Peyer's patch (tissue), 4 donors: Measurements from ENCODE around the gene NFIX. TPM values are rescaled to one million over a fixed set of nuclear protein-coding genes. Genes with fewer than 3 reads are reported as not detected.
A peak's percentile ranks its signal among the peaks of the same experiment; 100 is the strongest.

Experiments
- DNase-seq, 3 donors: peaks; one replicate each; pipeline ENCODE4 v3.0.0-alpha.2; 2017 to 2019
- H3K27ac ChIP-seq, 4 donors: fragments of 200-600 bp; sonication (generic); one replicate each; pipeline ENCODE4 v1.5.1; 2016 to 2019
- H3K27me3 ChIP-seq, 2 donors: fragments of 200-600 bp; sonication (generic); one replicate each; pipeline ENCODE4 v1.5.1; 2019
- H3K36me3 ChIP-seq, 3 donors: fragments of 200-600 bp; sonication (generic); one replicate each; pipeline ENCODE4 v1.5.1; 2016 to 2019
- H3K4me1 ChIP-seq, 4 donors: fragments of 200-600 bp; sonication (generic); one replicate each; pipeline ENCODE4 v1.5.1; 2016 to 2019
- H3K4me3 ChIP-seq, 4 donors: fragments of 200-600 bp; sonication (generic); 1 replicate in 3 of 4; 2 replicates in 1 of 4; pipeline ENCODE4 v1.5.1; 2016 to 2019; ENCODE audit warnings: mild to moderate bottlenecking in 1 of 4
- H3K9me3 ChIP-seq, 4 donors: fragments of 200-600 bp; sonication (generic); one replicate each; pipeline ENCODE4 v1.5.1; 2016 to 2019; ENCODE audit warnings: mild to moderate bottlenecking in 1 of 4
- POLR2A ChIP-seq, 2 donors: fragments of 450-650 bp; IDR thresholded peaks; one replicate each; pipeline ENCODE4 v1.5.1; 2017; ENCODE audit warnings: antibody characterized with exemption in 2 of 2, mild to moderate bottlenecking in 2 of 2, moderate library complexity in 2 of 2
- total RNA-seq, 4 donors: library from RNA; depleted of rRNA; stranded (reverse); fragments of >200 nt; gene quantifications; one replicate each; pipeline ENCODE4 v1.1.0, GENCODE V29; 2016
- TF ChIP-seq, protein P1 (sequence below), 6 experiments: fragments of 450-650 bp in 4 of 6; fragments of 200-600 bp in 2 of 6; sonication (generic) in 1 of 6; IDR thresholded peaks; one replicate each; pipeline ENCODE4 v1.5.1; 2017 to 2019; ENCODE audit warnings: antibody characterized with exemption in 6 of 6, mild to moderate bottlenecking in 3 of 6, moderate library complexity in 1 of 6

NFIX gene
- total RNA-seq, 4 donors from 2014 or later = 13.5 to 56.9 (median 40.0) TPM

- peak overlapping the region; percentile 74 to 92 (median 90) for H3K27ac ChIP-seq
- no peaks in the 10 kb centered on the region for H3K9me3 ChIP-seq
- peaks cover 0 to 8% (median 0%) of the 10 kb centered on the region in 3 donors for H3K36me3 ChIP-seq
- H3K4me3 ChIP-seq = peak overlapping the region; percentile 30 to 70 (median 59)
- peaks cover 3 to 62% (median 34%) of the 10 kb centered on the region in 4 donors for H3K4me1 ChIP-seq
- DNase-seq = peak in 2 of 3 donors; percentile 67 to 70
- H3K27me3 ChIP-seq = no peaks in the 10 kb centered on the region
- no peak for TF ChIP-seq POLR2A (IDR thresholded peaks at IDR 0.05)
- TF ChIP-seq, protein P1, sequence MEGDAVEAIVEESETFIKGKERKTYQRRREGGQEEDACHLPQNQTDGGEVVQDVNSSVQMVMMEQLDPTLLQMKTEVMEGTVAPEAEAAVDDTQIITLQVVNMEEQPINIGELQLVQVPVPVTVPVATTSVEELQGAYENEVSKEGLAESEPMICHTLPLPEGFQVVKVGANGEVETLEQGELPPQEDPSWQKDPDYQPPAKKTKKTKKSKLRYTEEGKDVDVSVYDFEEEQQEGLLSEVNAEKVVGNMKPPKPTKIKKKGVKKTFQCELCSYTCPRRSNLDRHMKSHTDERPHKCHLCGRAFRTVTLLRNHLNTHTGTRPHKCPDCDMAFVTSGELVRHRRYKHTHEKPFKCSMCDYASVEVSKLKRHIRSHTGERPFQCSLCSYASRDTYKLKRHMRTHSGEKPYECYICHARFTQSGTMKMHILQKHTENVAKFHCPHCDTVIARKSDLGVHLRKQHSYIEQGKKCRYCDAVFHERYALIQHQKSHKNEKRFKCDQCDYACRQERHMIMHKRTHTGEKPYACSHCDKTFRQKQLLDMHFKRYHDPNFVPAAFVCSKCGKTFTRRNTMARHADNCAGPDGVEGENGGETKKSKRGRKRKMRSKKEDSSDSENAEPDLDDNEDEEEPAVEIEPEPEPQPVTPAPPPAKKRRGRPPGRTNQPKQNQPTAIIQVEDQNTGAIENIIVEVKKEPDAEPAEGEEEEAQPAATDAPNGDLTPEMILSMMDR (IDR thresholded peaks at IDR 0.05) = no peak
These were observed 102.4 kb downstream of the NFIX start for GRCh38 chr19:13097463-13098258.

GRCh38 chr19:13098277-13099072, 103.2 kb downstream of the NFIX start:
- TF ChIP-seq, protein P1 (IDR thresholded peaks at IDR 0.05) = no peak
- TF ChIP-seq POLR2A (IDR thresholded peaks at IDR 0.05) = no peak
- no peaks in the 10 kb centered on the region for H3K9me3 ChIP-seq
- H3K27me3 ChIP-seq = no peaks in the 10 kb centered on the region
- peaks cover 0 to 8% (median 0%) of the 10 kb centered on the region in 3 donors for H3K36me3 ChIP-seq
- peak; percentile 50 to 75 (median 70) for DNase-seq
- H3K4me3 ChIP-seq = peak overlapping the region; percentile 30 to 70 (median 59)
- peaks cover 3 to 70% (median 41%) of the 10 kb centered on the region in 4 donors for H3K4me1 ChIP-seq
- peak overlapping the region; percentile 81 to 92 (median 90) for H3K27ac ChIP-seq

DNA sequence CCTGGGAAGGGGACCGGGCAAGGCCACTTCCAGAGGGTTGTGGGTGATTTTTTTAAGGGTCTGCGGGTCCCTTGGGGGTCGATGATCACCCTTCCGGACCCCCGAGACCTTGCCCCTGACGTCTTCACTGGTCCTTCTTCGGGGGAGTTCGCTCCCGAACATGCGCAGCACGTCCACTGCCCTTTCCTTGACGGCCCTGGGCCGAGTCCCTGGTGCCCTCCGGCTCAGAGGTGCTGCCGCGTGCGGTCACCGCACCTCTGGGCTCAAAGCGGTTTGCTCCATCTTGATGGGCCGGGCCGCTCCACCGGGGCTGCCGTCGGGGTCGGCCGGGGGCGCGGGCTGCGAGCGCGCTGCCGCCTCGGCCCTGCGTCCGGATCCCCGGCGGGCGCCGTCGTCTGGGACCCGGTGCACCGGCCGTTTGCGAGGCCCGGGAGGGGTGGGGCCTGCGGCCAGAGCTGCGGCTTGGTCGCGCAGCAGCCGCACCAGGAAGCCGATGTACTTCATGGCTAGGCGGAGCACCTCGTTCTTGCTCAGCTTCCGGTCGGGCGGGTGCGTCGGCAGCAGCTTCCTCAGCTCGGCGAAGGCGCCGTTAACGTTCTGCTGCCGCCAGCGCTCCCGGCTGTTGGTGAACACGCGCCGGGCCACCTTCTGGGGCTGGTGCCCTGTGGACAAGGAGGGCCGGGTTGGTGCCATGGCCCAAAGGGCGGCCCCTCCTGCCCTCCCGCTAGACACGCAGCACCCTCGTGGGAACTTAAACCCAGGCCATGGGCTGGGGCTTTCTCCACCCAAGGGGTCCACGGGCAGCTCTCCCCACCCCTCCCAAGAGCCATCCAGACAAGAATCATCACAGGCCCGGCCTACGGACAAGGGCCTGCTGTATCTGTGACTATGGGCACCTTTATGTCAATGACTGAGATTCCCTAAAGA, 104.1 kb downstream of the NFIX start:
- peak; percentile 84 to 94 (median 86) for DNase-seq
- Histone ChIP-seq H3K36me3 (peaks cover 0 to 8% (median 0%) of the 10 kb centered on the region in 3 donors), H3K9me3 (no peaks in the 10 kb centered on the region), H3K4me1 (peaks cover 3 to 69% (median 40%) of the 10 kb centered on the region in 4 donors), H3K27ac (peak overlapping the region; percentile 81 to 92 (median 90)), H3K27me3 (no peaks in the 10 kb centered on the region), H3K4me3 (peak overlapping the region; percentile 30 to 70 (median 59))
- TF ChIP-seq, protein P1 (IDR thresholded peaks at IDR 0.05) = no peak
- TF ChIP-seq POLR2A (IDR thresholded peaks at IDR 0.05) = peak; percentile 32 to 49

DNA sequence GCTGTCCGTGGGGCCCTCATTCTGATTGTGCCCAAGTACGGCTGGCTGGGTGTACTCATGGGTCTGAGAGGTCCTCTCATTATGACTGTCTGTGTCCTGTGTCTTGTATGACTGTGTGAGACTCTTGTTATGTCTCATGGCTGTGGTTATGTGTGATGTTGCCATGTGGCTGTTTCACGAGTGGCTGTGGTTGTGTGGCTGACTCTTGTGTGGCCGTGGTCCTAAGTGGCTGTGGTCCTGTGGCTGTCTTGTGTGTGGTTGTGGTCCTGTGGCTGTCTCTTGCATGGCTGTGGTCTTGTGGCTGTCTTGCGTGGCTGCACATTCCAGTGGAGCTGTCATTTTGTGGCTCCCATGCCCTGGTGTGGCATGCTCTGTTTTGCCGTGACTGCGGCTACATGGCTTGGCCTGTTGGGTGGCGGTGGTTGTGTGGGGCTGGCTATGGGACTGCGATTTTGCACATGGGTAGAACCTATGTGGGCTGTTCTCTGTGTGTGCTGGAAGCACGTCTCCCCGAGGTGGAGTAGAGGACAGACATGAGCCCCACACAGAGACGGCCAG, 104.8 kb downstream of the NFIX start:
- H3K27ac ChIP-seq = peak overlapping the region; percentile 81 to 92 (median 90)
- DNase-seq = peak in 2 of 3 donors; percentile 58 to 69
- H3K9me3 ChIP-seq = no peaks in the 10 kb centered on the region
- H3K36me3 ChIP-seq = peaks cover 0 to 4% (median 0%) of the 10 kb centered on the region in 3 donors
- no peaks in the 10 kb centered on the region for H3K27me3 ChIP-seq
- H3K4me3 ChIP-seq = peak overlapping the region in 3 of 4 donors; percentile 52 to 70 (median 66)
- peaks cover 3 to 61% (median 36%) of the 10 kb centered on the region in 4 donors for H3K4me1 ChIP-seq
- TF ChIP-seq, protein P1 (IDR thresholded peaks at IDR 0.05) = no peak
- TF ChIP-seq POLR2A (IDR thresholded peaks at IDR 0.05) = no peak
